HEK293 (cell line): ENCODE measurements around the gene SPTLC2.

ENCODE experiments used
- CTCF ChIA-PET: fragments of 350-600 bp; formaldehyde crosslinking; extraction: SDS; loops from one replicate; lab custom pipeline; 2021; ENCODE audit warnings: antibody characterized with exemption; lab: Yijun Ruan, JAX
- POLR2A ChIA-PET: fragments of 300-600 bp; formaldehyde crosslinking; extraction: SDS; loops from one replicate; lab custom pipeline; 2020; ENCODE audit warnings: antibody characterized with exemption, inconsistent platforms; lab: Yijun Ruan, JAX
- H3K27ac ChIP-seq: fragments of 200-500 bp; sonication (Bioruptor generic); 2 replicates; pipeline ENCODE4 v1.5.1; 2014; ENCODE audit warnings: low read depth, low read length, control low read depth, inconsistent platforms; ENCODE audit errors: extremely low read depth
- H3K36me3 ChIP-seq, 2 experiments: fragments of 200-500 bp in 1 of 2; sonication (Bioruptor generic) in 1 of 2; 1 replicate in 1 of 2; 2 replicates in 1 of 2; pipeline ENCODE4 v1.5.1; 2014 to 2017; ENCODE audit warnings: inconsistent platforms in 2 of 2, low read length in 2 of 2; ENCODE audit not compliant: control insufficient read depth in 2 of 2, insufficient read depth in 1 of 2
- H3K4me1 ChIP-seq: fragments of 200-500 bp; sonication (Bioruptor generic); 2 replicates; pipeline ENCODE4 v1.5.1; 2014; ENCODE audit warnings: mild to moderate bottlenecking, low read length, inconsistent platforms; ENCODE audit not compliant: control insufficient read depth, insufficient read depth
- H3K4me3 ChIP-seq: 2 replicates; pipeline ENCODE4 v1.5.1; 2011; ENCODE audit warnings: low read depth, mild to moderate bottlenecking, control low read depth, low read length, moderate library complexity
- H3K9me3 ChIP-seq: fragments of 200-500 bp; sonication (Bioruptor generic); 2 replicates; pipeline ENCODE4 v1.5.1; 2014; ENCODE audit warnings: low read depth, low read length, inconsistent platforms; ENCODE audit not compliant: control insufficient read depth, insufficient read depth
- FEZF1 ChIP-seq: fragments of 450-650 bp; formaldehyde crosslinking; IDR thresholded peaks from 2 replicates; pipeline ENCODE4 v1.5.1; 2016; ENCODE audit warnings: missing biosample characterization, missing genetic modification characterization
- ZBTB10 ChIP-seq: fragments of 450-650 bp; formaldehyde crosslinking; IDR thresholded peaks from 2 replicates; pipeline ENCODE4 v1.5.1; 2016; ENCODE audit warnings: missing biosample characterization, missing genetic modification characterization
- ZFHX2 ChIP-seq: fragments of 450-650 bp; formaldehyde crosslinking; conservative IDR thresholded peaks from 2 replicates; pipeline ENCODE4 v1.5.1; 2016; ENCODE audit warnings: missing biosample characterization, missing genetic modification characterization
- ZNF501 ChIP-seq: fragments of 450-650 bp; formaldehyde crosslinking; IDR thresholded peaks from 2 replicates; pipeline ENCODE4 v1.5.1; 2016; ENCODE audit warnings: missing biosample characterization, missing genetic modification characterization
- ZNF513 ChIP-seq: fragments of 450-650 bp; IDR thresholded peaks from 2 replicates; pipeline ENCODE4 v1.5.1; 2018; ENCODE audit warnings: missing biosample characterization, missing genetic modification characterization
- ZNF521 ChIP-seq: fragments of 450-650 bp; formaldehyde crosslinking; IDR thresholded peaks from 2 replicates; pipeline ENCODE4 v1.5.1; 2017; ENCODE audit warnings: missing biosample characterization, mild to moderate bottlenecking, missing genetic modification characterization
- ZNF600 ChIP-seq: fragments of 450-650 bp; formaldehyde crosslinking; IDR thresholded peaks from 2 replicates; pipeline ENCODE4 v1.5.1; 2016; ENCODE audit warnings: missing biosample characterization, missing genetic modification characterization
- ZNF670 ChIP-seq: fragments of 450-650 bp; formaldehyde crosslinking; IDR thresholded peaks from 2 replicates; pipeline ENCODE4 v1.5.1; 2016; ENCODE audit warnings: missing biosample characterization, missing genetic modification characterization, low read depth
- TF ChIP-seq, protein P1 (sequence below): fragments of 450-650 bp; formaldehyde crosslinking; IDR thresholded peaks from 2 replicates; pipeline ENCODE4 v1.5.1; 2016; ENCODE audit warnings: missing biosample characterization, missing genetic modification characterization
- TF ChIP-seq, protein P2 (sequence below): fragments of 450-650 bp; formaldehyde crosslinking; IDR thresholded peaks from 2 replicates; pipeline ENCODE4 v1.5.1; 2017; ENCODE audit warnings: missing biosample characterization, missing genetic modification characterization

SPTLC2 gene

GRCh38 chr14:77543240-77543551 lies 73.2 kb downstream of the SPTLC2 start:
- peaks cover 0 to 12% of the 10 kb centered on the region in 2 experiments; a peak in 2 of 3 replicates for H3K36me3 ChIP-seq
- H3K4me3 ChIP-seq = no peak overlapping the region
- CTCF ChIA-PET = interaction anchor here (1.2 kb wide), 1 partner anchor 8 kb away, joined by 4 read pairs; no protein-coding TSS in a partner anchor
- POLR2A ChIA-PET = no interaction called here
- H3K27ac ChIP-seq = peak overlapping the region; percentile 10; the same call in 1 of the 2 replicates
- TF ChIP-seq, protein P1, sequence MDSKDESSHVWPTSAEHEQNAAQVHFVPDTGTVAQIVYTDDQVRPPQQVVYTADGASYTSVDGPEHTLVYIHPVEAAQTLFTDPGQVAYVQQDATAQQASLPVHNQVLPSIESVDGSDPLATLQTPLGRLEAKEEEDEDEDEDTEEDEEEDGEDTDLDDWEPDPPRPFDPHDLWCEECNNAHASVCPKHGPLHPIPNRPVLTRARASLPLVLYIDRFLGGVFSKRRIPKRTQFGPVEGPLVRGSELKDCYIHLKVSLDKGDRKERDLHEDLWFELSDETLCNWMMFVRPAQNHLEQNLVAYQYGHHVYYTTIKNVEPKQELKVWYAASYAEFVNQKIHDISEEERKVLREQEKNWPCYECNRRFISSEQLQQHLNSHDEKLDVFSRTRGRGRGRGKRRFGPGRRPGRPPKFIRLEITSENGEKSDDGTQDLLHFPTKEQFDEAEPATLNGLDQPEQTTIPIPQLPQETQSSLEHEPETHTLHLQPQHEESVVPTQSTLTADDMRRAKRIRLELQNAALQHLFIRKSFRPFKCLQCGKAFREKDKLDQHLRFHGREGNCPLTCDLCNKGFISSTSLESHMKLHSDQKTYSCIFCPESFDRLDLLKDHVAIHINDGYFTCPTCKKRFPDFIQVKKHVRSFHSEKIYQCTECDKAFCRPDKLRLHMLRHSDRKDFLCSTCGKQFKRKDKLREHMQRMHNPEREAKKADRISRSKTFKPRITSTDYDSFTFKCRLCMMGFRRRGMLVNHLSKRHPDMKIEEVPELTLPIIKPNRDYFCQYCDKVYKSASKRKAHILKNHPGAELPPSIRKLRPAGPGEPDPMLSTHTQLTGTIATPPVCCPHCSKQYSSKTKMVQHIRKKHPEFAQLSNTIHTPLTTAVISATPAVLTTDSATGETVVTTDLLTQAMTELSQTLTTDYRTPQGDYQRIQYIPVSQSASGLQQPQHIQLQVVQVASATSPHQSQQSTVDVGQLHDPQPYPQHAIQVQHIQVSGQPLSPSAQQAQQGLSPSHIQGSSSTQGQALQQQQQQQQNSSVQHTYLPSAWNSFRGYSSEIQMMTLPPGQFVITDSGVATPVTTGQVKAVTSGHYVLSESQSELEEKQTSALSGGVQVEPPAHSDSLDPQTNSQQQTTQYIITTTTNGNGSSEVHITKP (tag by site-specific recombination) = peak; percentile 18; the same call in 1 of the 2 replicates
- TF ChIP-seq ZNF670 (tag by site-specific recombination) (no peak), ZFHX2 (peak; percentile 52)
- H3K4me1 ChIP-seq = peaks cover 12% of the 10 kb centered on the region
- no peaks in the 10 kb centered on the region for H3K9me3 ChIP-seq

GRCh38 chr14:77542421-77543239 lies 73.8 kb downstream of the SPTLC2 start:
- TF ChIP-seq FEZF1 (tag by site-specific recombination) = peak; percentile 57
- no peak for TF ChIP-seq ZNF501 (tag by site-specific recombination)
- 0 out of 2 replicates have a peak, but pooled peaks have one; percentile 15 for TF ChIP-seq ZNF600
- TF ChIP-seq, protein P2, sequence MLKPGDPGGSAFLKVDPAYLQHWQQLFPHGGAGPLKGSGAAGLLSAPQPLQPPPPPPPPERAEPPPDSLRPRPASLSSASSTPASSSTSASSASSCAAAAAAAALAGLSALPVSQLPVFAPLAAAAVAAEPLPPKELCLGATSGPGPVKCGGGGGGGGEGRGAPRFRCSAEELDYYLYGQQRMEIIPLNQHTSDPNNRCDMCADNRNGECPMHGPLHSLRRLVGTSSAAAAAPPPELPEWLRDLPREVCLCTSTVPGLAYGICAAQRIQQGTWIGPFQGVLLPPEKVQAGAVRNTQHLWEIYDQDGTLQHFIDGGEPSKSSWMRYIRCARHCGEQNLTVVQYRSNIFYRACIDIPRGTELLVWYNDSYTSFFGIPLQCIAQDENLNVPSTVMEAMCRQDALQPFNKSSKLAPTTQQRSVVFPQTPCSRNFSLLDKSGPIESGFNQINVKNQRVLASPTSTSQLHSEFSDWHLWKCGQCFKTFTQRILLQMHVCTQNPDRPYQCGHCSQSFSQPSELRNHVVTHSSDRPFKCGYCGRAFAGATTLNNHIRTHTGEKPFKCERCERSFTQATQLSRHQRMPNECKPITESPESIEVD (tag by site-specific recombination) = peak; percentile 48; the same call in 1 of the 2 replicates
- TF ChIP-seq ZNF513 (tag by site-specific recombination) = no peak
- TF ChIP-seq ZNF521 = no peak
- no peak for TF ChIP-seq ZBTB10 (tag by site-specific recombination)
- TF ChIP-seq, all 188 proteins: peak for 3
- Histone ChIP-seq H3K4me3 (no peak overlapping the region), H3K27ac (peak overlapping the region; percentile 10; the same call in 1 of the 2 replicates), H3K36me3 (peaks cover 0 to 10% of the 10 kb centered on the region in 2 experiments; a peak in 2 of 3 replicates), H3K9me3 (no peaks in the 10 kb centered on the region), H3K4me1 (peaks cover 12% of the 10 kb centered on the region)
- ChIA-PET CTCF (interaction anchor here (0.9 to 1.2 kb wide), 2 partner anchors 9 to 244 kb away, joined by 3 to 4 read pairs; no protein-coding TSS in a partner anchor), POLR2A (interaction anchor here (0.5 to 0.7 kb wide), 2 partner anchors 25 to 58 kb away, joined by 3 read pairs; no protein-coding TSS in a partner anchor)
